Measurements from ENCODE around the gene LIPC.

DNA sequence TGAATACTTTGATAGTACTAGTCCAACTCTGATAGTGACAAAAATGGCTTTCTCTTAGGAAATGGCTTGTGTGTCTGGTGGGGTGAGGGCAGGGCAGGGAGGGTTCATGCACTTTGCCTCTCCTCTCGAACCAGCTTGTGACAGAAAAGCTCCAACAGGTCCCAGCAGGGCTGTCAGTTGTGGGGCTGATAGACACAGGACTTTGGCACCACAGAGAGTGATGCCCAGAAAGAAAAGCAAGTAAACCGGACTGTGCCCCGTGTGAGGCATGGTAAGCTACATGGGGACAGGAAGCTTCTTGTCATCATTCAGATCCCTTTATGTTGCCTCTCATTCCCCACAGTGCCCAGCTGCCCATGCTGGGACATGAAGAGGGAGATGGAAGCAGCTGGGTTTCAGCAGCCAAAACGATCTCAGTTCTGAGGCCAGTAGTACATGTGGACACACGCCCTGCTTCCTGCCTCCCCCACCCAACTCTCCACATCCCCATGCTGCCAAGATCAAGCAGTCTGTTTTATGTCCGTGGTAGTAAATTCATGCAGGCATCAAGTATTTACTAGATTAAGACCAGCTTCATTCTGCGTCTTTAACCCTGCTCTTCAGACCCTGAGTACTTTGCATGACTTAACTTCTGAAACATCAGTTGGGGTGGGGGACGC lies 29.7 kb upstream of the LIPC start:
- TF ChIP-seq, protein P1, sequence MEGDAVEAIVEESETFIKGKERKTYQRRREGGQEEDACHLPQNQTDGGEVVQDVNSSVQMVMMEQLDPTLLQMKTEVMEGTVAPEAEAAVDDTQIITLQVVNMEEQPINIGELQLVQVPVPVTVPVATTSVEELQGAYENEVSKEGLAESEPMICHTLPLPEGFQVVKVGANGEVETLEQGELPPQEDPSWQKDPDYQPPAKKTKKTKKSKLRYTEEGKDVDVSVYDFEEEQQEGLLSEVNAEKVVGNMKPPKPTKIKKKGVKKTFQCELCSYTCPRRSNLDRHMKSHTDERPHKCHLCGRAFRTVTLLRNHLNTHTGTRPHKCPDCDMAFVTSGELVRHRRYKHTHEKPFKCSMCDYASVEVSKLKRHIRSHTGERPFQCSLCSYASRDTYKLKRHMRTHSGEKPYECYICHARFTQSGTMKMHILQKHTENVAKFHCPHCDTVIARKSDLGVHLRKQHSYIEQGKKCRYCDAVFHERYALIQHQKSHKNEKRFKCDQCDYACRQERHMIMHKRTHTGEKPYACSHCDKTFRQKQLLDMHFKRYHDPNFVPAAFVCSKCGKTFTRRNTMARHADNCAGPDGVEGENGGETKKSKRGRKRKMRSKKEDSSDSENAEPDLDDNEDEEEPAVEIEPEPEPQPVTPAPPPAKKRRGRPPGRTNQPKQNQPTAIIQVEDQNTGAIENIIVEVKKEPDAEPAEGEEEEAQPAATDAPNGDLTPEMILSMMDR (IDR thresholded peaks at IDR 0.05; ENCODE audit: insufficient read depth, low read length, poor library complexity, severe bottlenecking) = no peak
- no peak for TF ChIP-seq EZH2phosphoT487 (conservative IDR thresholded peaks at IDR 0.05; ENCODE audit: low read length)
